Smooth muscle cell (in vitro differentiated cells): Measurements from ENCODE around the gene SRP72. TPM values are rescaled to one million over a fixed set of nuclear protein-coding genes. Genes with fewer than 3 reads are reported as not detected.

Experiments used
- DNase-seq: peaks from one replicate; lab custom pipeline; 2025; ENCODE audit not compliant: unreplicated experiment; lab: John Stamatoyannopoulos, UW
- H2AFZ ChIP-seq: fragments of 200-600 bp; sonication (generic); 2 replicates; pipeline ENCODE4 v1.6.0; 2016; ENCODE audit warnings: antibody characterized with exemption, low read depth, mild to moderate bottlenecking
- H3F3A ChIP-seq: fragments of 200-600 bp; sonication (generic); 2 replicates; pipeline ENCODE4 v1.6.0; 2017; ENCODE audit warnings: antibody characterized with exemption, low read depth
- H3K27ac ChIP-seq: fragments of 200-600 bp; sonication (generic); 2 replicates; pipeline ENCODE4 v1.5.1; 2016; ENCODE audit warnings: low read depth, mild to moderate bottlenecking
- H3K27me3 ChIP-seq: fragments of 200-600 bp; sonication (generic); 2 replicates; pipeline ENCODE4 v1.6.1; 2016; ENCODE audit warnings: low read depth, mild to moderate bottlenecking
- H3K36me3 ChIP-seq: fragments of 200-600 bp; sonication (generic); 2 replicates; pipeline ENCODE4 v1.5.1; 2016; ENCODE audit warnings: low read depth
- H3K4me1 ChIP-seq: fragments of 200-600 bp; sonication (generic); 2 replicates; pipeline ENCODE4 v1.5.1; 2016; ENCODE audit warnings: low read depth
- H3K4me2 ChIP-seq: fragments of 200-600 bp; sonication (generic); 2 replicates; pipeline ENCODE4 v1.6.0; 2016; ENCODE audit warnings: mild to moderate bottlenecking
- H3K4me3 ChIP-seq: fragments of 200-600 bp; sonication (generic); 2 replicates; pipeline ENCODE4 v1.5.1; 2016; ENCODE audit warnings: mild to moderate bottlenecking
- H3K79me2 ChIP-seq: fragments of 200-600 bp; sonication (generic); 2 replicates; pipeline ENCODE4 v1.6.0; 2016; ENCODE audit warnings: low read depth, mild to moderate bottlenecking
- H3K9ac ChIP-seq: fragments of 200-600 bp; sonication (generic); 2 replicates; pipeline ENCODE4 v1.6.0; 2016; ENCODE audit warnings: low read depth
- H3K9me3 ChIP-seq: fragments of 200-600 bp; sonication (generic); replicated peaks from 2 replicates; pipeline ENCODE4 v1.5.1; 2016; ENCODE audit warnings: low read depth
- H4K20me1 ChIP-seq: fragments of 200-600 bp; sonication (generic); 2 replicates; pipeline ENCODE4 v1.6.0; 2016; ENCODE audit warnings: low read depth
- WGBS: methylation state at CpG from one replicate; pipeline ENCODE4 v1.1.7; 2016; ENCODE audit warnings: low lambda C conversion rate; 5-methylcytosine and 5-hydroxymethylcytosine counted together
- polyA plus RNA-seq: library from polyadenylated mRNA; unstranded; fragments of >200 nt; fragmentation: Nextera tagmentation; extraction: Ambion mirVana; gene quantifications from 2 replicates; pipeline ENCODE4 v1.2.1, GENCODE V29; 2016
- total RNA-seq: library from RNA; depleted of rRNA; stranded (reverse); fragments of >200 nt; gene quantifications from 2 replicates; pipeline ENCODE4 v1.2.3, GENCODE V29; 2014
- TF ChIP-seq, protein P1 (sequence below): fragments of 200-600 bp; sonication (generic); IDR thresholded peaks from 2 replicates; pipeline ENCODE4 v1.5.1; 2017; ENCODE audit warnings: borderline replicate concordance, mild to moderate bottlenecking, antibody characterized with exemption; ENCODE audit not compliant: insufficient read depth, poor library complexity, severe bottlenecking

Gene SRP72
- total and polyA plus RNA-seq, 2 experiments from 2014 or later, result 90.0 to 113 TPM

DNA sequence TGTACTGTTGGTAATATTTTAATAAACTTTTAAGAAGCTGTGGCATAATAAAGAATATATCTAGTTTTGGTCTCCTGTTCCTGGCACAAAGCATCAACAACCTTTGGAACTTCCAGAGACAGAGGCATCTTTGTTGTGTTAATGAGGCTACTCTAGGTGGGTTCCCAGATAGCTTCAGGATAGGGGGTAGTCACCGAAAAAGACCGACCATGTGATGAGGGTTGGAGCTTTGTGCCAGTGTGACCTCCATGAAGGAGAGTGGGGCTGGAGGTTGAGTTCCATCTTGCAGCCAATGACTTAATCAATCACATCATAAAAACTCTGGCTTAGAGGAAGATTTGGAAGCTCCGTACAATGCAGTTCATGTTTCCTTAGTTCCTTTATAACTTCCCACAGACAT lies 41.9 kb upstream of the SRP72 start:
- Histone ChIP-seq H3K27ac (no peak overlapping the region), H3K36me3 (no peaks in the 10 kb centered on the region), H2AFZ (no peak overlapping the region), H4K20me1 (peaks cover 12% of the 10 kb centered on the region), H3F3A (no peaks in the 10 kb centered on the region), H3K27me3 (no peaks in the 10 kb centered on the region), H3K4me1 (no peaks in the 10 kb centered on the region), H3K9me3 (no peaks in the 10 kb centered on the region), H3K4me2 (no peak overlapping the region), H3K9ac (no peak overlapping the region), H3K4me3 (no peak overlapping the region), H3K79me2 (peaks cover 95% of the 10 kb centered on the region)
- TF ChIP-seq, protein P1, sequence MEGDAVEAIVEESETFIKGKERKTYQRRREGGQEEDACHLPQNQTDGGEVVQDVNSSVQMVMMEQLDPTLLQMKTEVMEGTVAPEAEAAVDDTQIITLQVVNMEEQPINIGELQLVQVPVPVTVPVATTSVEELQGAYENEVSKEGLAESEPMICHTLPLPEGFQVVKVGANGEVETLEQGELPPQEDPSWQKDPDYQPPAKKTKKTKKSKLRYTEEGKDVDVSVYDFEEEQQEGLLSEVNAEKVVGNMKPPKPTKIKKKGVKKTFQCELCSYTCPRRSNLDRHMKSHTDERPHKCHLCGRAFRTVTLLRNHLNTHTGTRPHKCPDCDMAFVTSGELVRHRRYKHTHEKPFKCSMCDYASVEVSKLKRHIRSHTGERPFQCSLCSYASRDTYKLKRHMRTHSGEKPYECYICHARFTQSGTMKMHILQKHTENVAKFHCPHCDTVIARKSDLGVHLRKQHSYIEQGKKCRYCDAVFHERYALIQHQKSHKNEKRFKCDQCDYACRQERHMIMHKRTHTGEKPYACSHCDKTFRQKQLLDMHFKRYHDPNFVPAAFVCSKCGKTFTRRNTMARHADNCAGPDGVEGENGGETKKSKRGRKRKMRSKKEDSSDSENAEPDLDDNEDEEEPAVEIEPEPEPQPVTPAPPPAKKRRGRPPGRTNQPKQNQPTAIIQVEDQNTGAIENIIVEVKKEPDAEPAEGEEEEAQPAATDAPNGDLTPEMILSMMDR, result no peak
- WGBS, result 73% methylated on average over 3 of the region's 3 CpGs
- DNase-seq, result no peak

DNA sequence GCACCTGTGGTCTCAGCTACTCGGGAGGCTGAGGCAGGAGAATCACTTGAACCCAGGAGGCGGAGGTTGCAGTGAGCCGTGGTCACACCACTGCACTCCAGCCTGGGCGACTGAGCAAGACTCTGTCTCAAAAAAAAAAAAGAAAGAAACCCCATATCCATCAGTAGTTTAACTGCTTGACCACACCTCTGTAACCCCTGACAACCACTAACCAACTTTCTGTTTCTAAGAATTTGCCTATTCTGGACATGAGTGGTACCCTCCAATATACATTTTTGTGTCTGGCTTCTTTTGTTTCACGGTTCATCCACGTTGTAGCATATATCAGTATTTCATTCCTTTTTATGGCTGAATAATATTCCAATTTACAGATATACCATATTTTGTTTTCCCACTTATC lies 41.1 kb upstream of the SRP72 start:
- Histone ChIP-seq H2AFZ (no peak overlapping the region), H3K79me2 (peaks cover 95% of the 10 kb centered on the region), H3K4me2 (no peak overlapping the region), H3K9ac (no peak overlapping the region), H3K4me3 (no peak overlapping the region), H3F3A (no peaks in the 10 kb centered on the region), H3K4me1 (no peaks in the 10 kb centered on the region), H4K20me1 (peaks cover 12% of the 10 kb centered on the region), H3K27me3 (no peaks in the 10 kb centered on the region), H3K9me3 (no peaks in the 10 kb centered on the region), H3K27ac (no peak overlapping the region), H3K36me3 (no peaks in the 10 kb centered on the region)
- no peak for DNase-seq
- TF ChIP-seq, protein P1, result no peak
- WGBS, result 98% methylated on average over 6 of the region's 6 CpGs

DNA sequence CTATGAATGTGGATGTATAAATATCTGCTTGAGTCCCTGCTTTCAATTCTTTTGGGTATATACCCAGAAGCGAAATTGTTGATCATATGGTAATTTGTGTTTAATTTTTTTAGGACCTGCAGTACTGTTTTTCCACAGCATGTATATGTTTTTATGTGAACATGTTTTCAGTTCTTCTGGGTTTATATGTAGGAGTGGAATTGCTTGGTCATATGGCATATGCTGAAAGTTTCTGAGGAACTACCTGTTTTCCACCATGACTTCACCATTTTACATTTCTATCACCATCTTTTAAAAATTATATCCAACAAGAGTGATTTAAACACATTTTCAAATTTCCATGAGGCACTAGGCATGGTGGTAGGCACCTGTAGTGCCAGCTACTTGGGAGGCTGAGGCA lies 40.2 kb upstream of the SRP72 start:
- Histone ChIP-seq H3K4me1 (no peaks in the 10 kb centered on the region), H4K20me1 (peaks cover 12% of the 10 kb centered on the region), H3F3A (no peaks in the 10 kb centered on the region), H3K36me3 (no peaks in the 10 kb centered on the region), H2AFZ (no peak overlapping the region), H3K27ac (no peak overlapping the region), H3K27me3 (no peaks in the 10 kb centered on the region), H3K4me3 (no peak overlapping the region), H3K79me2 (peaks cover 96% of the 10 kb centered on the region), H3K9ac (no peak overlapping the region), H3K9me3 (no peaks in the 10 kb centered on the region), H3K4me2 (no peak overlapping the region)
- TF ChIP-seq, protein P1, result no peak
- DNase-seq, result no peak
- 97% methylated on average over 1 of the region's 1 CpG for WGBS

DNA sequence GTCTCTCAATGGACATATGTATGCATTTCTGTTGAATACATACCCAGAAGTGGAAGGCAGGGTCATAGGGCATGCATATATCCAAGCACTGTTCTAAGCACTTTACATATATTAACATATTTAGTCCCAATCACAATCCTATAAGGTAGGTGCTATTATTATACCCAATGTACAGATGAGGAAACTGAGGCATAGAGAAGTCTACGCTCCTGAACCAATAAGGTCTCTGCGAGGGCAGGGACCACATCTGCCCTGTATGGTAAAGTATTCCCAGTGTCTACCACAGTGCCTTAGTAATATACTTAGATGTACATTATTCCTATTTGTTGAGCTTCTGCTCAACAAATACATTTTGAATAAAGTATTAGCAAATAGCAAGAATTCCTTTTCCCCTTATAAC lies 37.2 kb upstream of the SRP72 start:
- no peaks in the 10 kb centered on the region for H3K27me3 ChIP-seq
- H3K4me3 ChIP-seq, result no peak overlapping the region
- H3K79me2 ChIP-seq, result peaks cover 92% of the 10 kb centered on the region
- peaks cover 6% of the 10 kb centered on the region for H4K20me1 ChIP-seq
- H2AFZ ChIP-seq, result no peak overlapping the region
- no peaks in the 10 kb centered on the region for H3F3A ChIP-seq
- no peaks in the 10 kb centered on the region for H3K36me3 ChIP-seq
- H3K9ac ChIP-seq, result no peak overlapping the region
- H3K4me1 ChIP-seq, result peaks cover 8% of the 10 kb centered on the region
- no peaks in the 10 kb centered on the region for H3K9me3 ChIP-seq
- no peak overlapping the region for H3K27ac ChIP-seq
- DNase-seq, result no peak
- no peak overlapping the region for H3K4me2 ChIP-seq
- WGBS, result 98% methylated on average over 2 of the region's 2 CpGs
- TF ChIP-seq, protein P1, result no peak
